GM21367 (cell line): ENCODE data around the gene MARCHF7.
"Not testable (repeated sequence)": the region's sequence is repeated elsewhere in the genome, so short reads cannot be mapped to it uniquely, and the experiment has no call there.

Source experiments
- ATAC-seq: cut with Tn5 transposase; IDR thresholded peaks from one replicate; pipeline ENCODE4 v1.9.1; 2021; ENCODE audit not compliant: unreplicated experiment

The MARCHF7 gene

GRCh38 chr2:159712143-159712928 lies at the start of gene MARCHF7:
Gene MARCHF7 (plus strand): TSS chr2:159712506. CDS start chr2:159729023, 16,517 bp downstream.
- peak; percentile 86 for ATAC-seq

GRCh38 chr2:159667423-159667822 lies 44.9 kb upstream of the MARCHF7 start:
- ATAC-seq, result not testable (repeated sequence)

GRCh38 chr2:159671047-159671446 lies 41.3 kb upstream of the MARCHF7 start:
- no peak for ATAC-seq

- ATAC-seq, result no peak
Measured at GRCh38 chr2:159677654-159678053, 34.7 kb upstream of the MARCHF7 start.

- ATAC-seq, result no peak
Measured at GRCh38 chr2:159680692-159681091, 31.6 kb upstream of the MARCHF7 start.

GRCh38 chr2:159683817-159684216 lies 28.5 kb upstream of the MARCHF7 start:
- no peak for ATAC-seq

- no peak for ATAC-seq
Measured at GRCh38 chr2:159684796-159685195, 27.5 kb upstream of the MARCHF7 start.

- no peak for ATAC-seq
Measured at GRCh38 chr2:159694500-159695040, 17.7 kb upstream of the MARCHF7 start.

- ATAC-seq, result no peak
Measured at GRCh38 chr2:159695795-159696448, 16.4 kb upstream of the MARCHF7 start.

- ATAC-seq, result no peak
Measured at GRCh38 chr2:159703491-159703890, 8.8 kb upstream of the MARCHF7 start.

- no peak for ATAC-seq
Measured at GRCh38 chr2:159706385-159706980, 5.8 kb upstream of the MARCHF7 start.

GRCh38 chr2:159708066-159708760 lies 4.1 kb upstream of the MARCHF7 start:
- ATAC-seq, result no peak

GRCh38 chr2:159710601-159711180 lies 1.6 kb upstream of the MARCHF7 start:
- no peak for ATAC-seq

GRCh38 chr2:159711562-159712142 lies 654 bp upstream of the MARCHF7 start:
- ATAC-seq, result no peak

GRCh38 chr2:159712929-159713420 lies 669 bp downstream of the MARCHF7 start:
- peak; percentile 6 for ATAC-seq

- no peak for ATAC-seq
Measured at GRCh38 chr2:159713631-159714246, 1.4 kb downstream of the MARCHF7 start.

- no peak for ATAC-seq
Measured at GRCh38 chr2:159714247-159714930, 2.1 kb downstream of the MARCHF7 start.

- no peak for ATAC-seq
Measured at GRCh38 chr2:159715451-159715850, 3.1 kb downstream of the MARCHF7 start.

GRCh38 chr2:159716409-159716808 lies 4.1 kb downstream of the MARCHF7 start:
- ATAC-seq, result not testable (repeated sequence)
